ENCODE results near the gene GAS5.
"Not testable (repeated sequence)": the region's sequence is repeated elsewhere in the genome, so short reads cannot be mapped to it uniquely, and the experiment has no call there.

GAS5 gene

DNA sequence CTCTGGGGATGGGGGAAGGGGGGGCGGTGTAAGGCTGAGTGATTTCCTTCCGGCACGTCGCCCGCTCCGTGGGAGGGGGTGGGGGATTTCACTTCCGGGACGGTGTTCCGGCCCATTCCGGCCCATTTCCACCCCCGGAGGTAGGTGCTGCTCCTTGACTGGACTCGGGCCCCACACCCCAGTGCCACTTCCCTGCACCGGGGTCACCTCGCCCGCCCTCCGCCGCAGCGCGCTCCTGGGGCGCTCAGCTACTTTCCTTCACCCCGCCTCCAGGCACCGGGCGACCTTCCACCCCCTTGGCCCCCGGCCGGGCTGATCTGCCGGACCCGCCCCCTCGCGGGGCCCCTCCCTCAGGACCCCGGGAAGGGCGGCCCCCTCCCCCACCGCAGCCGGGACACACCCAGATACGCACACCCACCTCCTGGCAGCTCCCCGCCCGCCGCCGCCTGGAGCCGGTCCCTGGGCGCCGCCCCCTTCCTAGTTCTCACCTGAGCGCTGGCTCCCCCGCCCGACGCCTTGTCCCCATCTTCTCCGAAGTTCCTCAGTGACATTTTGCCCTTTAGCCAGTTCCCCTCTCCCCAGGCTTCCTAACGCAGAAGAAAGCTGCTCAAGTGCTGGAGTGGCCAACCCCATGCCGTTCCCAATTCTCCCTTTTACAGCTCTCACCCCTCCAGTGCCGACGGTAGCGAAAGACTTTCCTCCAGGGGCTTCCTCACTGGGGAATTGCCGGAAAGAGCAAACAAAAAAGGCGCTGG is 654 bp upstream of the GAS5 start, which contains the start of gene ZBTB37:
TSS of gene ZBTB37 (plus strand) at position 115 of the 755 bp plus-strand sequence. CDS start 1,846 bp downstream, outside the sequence.
- peak; percentile 91 for DNase-seq

DNA sequence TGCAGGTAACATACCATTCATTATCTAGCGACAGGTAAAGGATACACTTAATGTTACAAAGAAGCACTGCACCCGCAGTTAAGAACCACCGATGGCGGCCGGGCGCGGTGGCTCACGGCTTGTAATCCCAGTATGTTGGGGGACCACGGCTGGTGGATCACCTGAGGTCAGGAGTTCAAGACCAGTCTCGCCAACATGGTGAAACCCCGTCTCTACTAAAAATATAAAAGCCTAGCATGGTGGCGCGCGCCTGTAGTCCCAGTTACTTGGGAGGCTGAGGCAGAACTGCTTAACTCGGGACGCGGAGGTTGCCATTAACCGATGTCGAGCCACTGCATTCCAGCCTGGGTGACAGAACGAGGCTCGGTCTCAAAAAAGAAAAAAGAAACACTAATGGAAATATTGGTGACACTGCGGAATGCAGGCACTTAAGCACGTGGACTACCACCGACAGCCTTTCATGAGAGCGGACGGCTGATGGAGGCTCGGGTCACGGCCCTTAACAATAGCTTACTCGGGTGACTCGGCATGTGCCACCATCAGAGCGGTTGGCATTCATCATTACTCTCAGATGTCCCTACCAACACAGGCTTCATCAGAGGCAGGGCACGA is 542 bp downstream of the GAS5 start:
- DNase-seq: no peak

DNA sequence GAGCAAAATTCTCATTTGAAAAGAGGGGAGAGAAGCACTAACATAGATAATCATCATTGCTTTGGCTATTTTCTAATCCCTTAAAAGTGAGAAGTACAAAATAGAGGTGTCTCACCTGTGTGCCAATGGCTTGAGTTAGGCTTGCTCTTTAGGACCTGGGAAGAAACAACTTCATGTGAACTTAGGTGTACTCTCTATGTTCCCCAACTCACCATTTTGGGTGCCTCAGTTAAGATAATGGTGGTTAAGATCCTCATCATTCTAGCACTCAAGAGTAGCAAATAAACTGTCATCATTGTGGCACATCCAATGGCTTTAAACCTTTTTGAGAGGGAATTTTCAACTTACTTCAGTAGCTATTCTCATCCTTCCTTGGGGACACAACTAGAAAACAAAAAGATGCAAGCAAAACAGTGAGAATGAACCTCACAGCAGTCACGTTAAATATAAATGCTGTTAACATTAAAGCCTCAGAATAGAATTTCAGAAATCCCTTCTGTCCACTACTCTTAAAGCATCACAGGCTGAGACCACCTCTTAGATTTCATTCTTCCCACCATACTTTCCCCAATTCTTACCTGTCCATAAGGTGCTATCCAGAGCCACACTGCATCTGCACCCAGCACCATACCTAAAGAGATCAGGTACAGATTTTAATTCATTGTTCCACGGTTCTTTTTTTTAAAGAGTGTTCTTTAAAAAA is 1.2 kb downstream of the GAS5 start:
- no peak for DNase-seq

DNA sequence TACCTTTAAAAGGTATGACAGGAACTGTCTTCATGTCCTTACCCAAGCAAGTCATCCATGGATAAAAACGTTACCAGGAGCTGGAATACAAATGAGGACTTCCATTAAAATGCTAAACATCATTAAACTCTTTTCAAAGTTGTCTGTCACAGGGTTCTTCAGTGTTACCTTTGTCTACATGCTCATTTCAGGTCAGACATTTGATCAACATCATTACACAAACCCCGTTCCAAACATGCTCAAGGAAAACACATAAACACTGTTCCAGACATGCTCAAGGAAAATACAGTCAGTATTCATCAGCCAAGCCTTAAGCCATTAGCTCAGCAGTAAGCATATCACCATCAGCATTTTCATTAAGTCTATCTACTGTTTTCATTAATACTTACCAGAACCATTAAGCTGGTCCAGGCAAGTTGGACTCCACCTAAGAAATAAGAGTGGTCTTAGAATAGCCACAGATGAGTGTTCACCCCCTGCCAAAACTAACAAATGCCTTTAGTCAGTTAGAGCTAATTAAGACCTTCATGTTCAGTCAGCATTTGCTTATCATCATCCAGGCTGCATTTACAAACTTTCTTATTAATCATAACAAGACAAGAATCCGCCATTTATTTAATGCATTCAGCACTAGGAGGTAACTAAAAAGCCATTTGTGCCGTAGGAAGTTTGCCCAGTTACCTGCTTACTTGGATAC is 2.2 kb downstream of the GAS5 start:
- DNase-seq: peak; percentile 2

DNA sequence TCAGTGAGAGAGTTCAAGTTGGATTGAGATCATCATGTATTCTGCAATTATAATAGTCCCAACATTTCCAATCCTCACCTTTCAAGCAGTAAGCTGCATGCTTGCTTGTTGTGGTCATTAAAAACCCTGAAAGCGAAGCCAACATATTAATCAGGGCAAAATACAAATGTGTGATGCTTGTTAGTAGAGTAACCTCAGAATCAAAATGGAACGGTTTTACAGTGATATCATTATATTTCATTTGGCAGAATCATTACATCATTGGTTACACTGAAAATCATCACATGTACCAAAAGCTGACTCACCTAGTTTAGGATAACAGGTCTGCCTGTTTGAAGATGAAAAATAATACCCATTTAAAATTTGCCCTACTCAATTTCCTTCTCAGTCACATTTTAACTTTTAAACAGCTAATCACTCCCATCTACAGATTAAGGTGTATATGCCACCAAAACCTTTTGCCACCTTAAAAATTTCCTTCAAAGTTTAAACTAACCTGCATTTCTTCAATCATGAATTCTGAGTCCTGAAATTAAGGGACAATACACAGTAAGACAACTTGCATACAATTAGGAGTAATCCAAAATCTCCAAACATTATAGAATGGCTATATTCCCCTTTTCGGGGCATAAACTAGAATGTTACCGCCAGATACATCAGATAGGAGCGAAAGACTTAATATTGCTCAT is 3.5 kb downstream of the GAS5 start:
- DNase-seq: no peak

DNA sequence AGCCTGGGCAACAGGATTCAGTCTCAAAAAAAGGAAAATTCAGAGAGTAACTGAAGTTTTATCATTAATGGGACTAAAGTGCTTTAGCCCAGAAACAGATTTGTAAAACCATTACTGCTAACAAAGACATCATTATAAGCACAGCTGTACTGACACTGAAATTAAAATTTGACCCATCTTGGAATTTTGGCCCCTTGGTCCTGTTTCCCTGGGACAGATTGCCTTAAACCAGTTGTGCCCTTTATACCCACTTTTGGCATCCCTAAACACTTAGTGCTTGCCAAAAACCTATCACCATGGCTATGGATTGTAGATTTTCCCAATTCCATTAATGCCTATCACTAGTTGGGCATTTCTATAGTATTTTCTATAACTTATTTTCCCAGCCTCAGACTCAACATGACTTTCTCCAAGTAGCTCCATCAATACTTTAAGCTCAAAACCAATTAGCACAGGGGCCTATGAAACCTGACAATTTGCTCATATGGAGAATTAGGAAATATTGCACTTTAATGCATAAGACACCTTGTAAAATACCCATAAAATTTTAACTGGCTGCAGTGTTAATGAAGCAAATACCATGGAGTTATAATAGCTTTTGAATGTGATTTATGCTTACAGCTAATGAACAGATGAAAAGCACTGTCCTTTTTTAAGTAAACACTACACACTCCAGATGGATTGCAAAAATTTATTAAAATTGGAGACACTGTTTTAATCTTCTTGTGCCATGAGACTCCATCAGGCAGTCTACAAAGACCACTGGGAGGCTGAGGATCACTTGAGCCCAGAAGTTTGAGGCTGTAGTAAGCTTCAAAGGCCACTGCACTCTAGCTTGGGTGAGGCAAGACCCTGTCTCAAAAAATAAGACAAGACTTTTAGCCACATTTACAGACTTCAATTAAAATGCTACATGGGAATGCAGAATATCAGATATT is 4.3 kb downstream of the GAS5 start:
- DNase-seq: no peak

DNA sequence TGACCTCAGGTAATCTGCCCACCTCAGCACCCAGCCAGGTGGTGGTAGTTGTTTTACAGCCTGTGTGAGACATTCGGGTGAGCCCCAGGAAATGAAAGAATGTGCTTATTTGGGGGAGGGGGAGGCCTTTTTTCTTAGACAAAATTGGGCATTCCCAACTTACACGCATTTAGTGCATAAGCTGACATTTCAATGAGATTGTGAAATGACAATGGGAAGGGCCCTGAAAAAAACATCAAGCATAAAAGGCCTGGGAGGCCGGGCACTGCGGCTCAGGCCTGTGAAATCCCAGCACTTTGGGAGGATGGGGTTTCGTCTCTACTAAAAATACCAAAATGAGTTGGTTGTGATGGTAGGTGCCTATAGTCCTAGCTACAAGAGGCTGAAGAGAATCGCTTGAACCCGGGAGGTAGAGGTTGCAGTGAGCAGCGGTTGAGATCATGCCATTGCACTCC is 5.0 kb downstream of the GAS5 start:
- no peak for DNase-seq

DNA sequence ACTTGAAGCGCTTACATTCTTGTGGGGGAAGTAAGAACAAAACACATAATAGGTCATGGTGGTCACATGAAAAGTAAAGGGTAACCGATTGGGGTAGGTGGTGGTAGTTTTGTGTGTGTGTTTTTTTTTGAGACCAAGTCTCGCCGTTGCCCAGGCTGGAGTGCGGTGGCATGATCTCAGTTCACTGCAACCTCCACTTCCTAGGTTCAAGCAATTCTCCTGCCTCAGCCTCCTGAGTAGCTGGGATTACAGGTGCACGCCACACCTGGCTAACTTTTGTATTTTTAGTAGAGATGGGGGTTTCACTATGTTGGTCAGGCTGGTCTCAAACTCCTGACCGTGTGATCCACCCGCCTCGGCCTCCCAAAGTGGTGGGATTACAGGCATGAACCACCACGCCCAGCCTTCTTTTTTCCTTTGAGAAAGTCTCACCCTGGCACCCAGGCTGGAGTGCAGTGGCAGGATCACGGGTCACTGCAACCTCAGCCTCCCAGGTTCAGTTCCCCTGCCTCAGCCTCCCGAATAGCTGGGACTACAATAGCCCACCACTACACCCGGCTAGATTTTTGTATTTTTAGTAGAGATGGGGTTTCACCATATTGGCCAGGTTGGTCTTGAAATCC is 5.5 kb downstream of the GAS5 start:
- DNase-seq: not testable (repeated sequence)

DNA sequence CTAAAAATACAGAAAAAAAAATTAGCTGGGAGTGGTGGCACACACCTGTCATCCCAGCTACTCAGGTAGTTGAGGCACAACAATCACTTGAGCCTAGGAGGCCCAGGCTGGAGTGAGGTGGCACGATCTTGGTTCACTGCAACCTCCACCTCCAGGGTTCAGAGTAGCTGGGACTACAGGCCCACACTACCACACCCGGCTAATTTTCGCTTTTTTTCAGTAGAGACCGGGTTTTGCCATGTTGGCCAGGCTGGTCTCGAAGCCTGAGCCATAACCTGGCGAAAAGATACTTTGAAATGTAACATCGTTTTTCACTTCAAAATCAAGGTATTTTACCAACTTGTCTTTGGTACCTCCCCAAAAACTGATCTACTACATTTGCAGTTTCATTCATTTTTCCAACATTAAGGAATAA is 6.1 kb downstream of the GAS5 start:
- DNase-seq: no peak

DNA sequence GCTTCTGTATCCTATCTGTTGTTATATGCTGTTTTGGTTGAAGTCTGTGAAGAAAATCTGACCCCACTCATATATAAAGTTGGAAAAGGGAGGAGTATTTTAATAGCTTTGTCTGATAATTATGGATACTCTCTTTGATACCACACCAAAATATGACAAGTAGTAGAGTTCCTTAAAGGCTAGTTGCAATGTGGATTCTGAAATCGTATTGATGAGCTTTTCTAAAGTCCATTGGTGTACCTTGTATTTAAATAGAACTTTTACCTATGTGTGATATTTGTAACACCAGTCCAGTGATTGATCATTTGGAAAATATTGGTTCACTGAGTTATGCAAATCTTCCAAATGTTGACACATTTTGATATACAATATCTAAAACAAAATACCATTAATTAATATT is 7.7 kb downstream of the GAS5 start:
- DNase-seq: no peak

DNA sequence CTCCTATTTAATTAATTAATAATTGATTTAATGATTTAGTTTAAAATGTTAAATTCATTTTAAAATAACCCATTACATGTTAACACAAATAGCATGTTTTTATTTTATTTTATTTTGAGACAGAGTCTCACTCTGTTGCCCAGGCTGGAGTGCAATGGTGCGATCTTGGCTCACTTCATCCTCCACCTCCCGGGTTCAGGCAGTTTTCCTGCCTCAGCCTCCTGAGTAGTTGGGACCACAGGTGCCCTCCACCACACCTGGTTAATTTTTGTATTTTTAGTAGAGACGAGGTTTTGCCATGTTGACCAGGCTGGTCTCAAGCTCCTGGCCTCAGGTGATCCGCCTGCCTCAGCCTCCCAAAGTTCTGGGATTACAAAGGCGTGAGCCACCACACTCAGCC is 8.2 kb downstream of the GAS5 start:
- DNase-seq: not testable (repeated sequence)

DNA sequence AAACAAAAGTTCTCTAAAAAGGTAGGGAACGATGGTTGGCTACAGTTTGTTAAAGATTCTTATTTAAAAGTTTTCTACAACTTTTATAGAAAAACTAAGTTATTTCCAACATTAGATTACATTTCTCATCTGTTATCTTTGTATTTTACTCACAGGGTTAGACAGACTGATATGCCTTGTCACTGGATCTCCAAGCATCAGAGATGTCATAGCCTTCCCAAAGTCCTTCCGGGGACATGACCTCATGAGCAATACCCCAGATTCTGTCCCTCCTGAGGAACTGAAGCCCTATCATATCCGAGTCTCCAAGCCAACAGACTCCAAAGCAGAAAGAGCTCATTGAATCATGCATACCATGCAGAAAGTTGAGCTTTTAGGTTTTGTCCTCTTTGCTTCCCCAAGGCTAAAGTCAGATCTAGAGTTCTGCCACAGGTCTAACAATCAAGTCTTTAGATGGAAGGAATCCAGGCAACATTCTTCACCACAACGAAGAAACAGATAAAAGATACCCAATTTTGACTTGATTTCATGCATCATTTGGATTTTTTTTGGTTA is 10.3 kb downstream of the GAS5 start:
- DNase-seq: no peak

DNA sequence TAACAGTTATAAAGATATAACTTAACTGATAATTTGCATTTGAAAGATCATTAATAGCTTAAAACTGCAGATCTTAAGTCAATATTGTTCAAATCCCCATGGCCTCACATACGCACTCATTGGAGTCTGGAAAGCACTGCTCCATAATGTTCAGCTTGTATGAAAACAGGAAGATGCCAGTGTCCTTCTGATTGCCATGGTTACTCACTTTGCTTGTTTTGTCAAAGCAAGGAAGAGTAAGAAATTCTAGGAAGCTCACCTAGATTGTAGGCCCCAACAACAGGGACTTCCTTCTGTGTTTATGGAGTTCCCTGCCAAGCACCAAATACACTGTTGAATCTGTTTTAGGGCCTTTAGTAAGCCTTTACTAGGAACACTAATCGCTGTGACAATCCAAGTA is 10.9 kb downstream of the GAS5 start:
- no peak for DNase-seq

DNA sequence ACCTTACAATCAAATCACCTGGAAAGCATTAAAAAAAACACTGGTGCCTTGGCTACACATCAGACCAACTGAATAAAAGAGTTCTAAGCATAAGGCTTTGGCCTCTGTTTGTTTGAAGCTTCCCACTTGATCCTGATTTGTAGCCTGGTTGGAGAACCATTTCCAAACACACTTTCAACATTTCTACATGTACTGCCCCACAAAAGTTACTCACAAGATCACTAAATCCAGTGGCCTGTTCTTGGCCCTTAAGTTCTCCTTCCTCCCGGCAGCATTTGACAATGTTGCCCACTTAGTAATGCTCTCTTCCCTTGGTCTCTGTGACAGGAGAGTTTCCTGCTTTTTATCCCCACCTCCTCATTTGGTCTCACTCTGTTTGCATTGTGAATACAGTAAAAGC is 11.8 kb downstream of the GAS5 start:
- no peak for DNase-seq

DNA sequence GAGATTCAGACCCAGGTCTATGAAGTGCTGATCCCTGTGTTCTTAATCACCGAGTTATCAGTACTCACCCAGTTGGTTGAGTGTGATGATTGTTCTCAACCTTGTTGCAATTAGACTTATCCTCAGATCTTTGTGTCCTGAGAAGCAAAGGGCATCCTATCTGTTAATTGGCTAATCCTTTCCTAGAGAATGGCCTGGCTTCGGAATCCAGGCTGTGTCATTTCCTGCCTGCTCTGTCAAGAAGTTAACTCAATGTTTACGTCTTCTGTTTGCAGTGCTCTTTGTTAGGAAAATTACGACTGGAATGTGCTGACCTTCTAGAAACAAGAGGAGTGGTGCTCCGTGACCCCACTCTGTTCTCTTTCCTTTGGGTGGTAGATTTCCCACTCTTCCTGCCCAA is 14.7 kb downstream of the GAS5 start:
- no peak for DNase-seq

DNA sequence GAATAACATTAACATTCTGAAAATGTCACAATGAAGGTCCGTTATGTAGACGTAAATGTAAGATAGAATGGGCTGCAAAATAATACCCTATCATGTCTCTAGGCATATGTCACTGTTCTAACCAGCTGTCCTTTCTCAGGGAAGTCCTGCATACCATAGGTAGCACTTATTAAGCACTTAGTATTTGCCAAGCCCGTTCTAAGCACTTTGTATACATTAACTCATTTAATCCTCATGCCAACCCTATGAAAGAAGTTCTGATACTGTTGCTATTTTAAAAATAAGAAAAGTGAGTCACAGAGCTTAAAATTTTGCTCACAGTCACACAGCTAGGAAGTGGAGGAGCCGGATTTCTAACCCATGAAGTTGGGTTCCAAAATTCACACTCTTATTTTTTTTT is 15.7 kb downstream of the GAS5 start:
- no peak for DNase-seq

DNA sequence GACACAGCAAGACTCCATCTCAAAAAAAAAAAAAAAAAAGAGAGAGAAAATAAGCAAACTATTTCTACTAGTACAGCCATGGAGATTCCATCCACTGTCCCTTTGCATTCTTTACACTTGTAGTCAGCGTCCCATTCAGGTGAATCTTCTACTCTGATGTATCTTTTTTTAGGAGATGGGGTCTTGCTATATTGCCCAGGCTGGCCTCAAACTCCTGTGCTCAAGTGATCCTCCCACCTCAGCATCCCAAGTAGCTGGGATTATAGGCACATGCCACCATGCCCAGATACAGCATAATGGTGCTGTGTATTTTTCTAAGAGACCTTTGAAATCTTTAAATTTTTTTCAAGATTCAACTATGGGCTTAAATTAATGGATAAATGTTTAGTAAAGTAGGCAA is 35.0 kb downstream of the GAS5 start:
- DNase-seq: no peak

DNA sequence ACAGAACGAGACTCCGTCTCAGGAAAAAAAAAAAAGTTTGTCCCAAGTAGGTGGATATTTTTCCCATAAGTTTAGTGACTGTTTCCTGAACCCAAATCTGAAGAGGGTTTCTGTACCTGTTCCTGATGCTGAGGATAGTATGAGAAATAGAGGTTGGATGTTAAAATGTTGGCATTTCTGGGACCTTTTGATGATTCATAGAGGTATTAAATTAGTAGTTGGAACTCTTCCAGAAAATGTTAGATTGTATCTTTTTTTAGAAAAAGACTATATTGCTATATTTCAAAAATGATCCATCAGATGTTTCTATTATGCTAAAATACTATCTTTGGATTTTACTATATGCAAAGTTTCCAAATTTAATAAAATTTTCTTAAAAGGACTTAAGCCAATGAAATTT is 40.2 kb downstream of the GAS5 start:
- DNase-seq: no peak

DNA sequence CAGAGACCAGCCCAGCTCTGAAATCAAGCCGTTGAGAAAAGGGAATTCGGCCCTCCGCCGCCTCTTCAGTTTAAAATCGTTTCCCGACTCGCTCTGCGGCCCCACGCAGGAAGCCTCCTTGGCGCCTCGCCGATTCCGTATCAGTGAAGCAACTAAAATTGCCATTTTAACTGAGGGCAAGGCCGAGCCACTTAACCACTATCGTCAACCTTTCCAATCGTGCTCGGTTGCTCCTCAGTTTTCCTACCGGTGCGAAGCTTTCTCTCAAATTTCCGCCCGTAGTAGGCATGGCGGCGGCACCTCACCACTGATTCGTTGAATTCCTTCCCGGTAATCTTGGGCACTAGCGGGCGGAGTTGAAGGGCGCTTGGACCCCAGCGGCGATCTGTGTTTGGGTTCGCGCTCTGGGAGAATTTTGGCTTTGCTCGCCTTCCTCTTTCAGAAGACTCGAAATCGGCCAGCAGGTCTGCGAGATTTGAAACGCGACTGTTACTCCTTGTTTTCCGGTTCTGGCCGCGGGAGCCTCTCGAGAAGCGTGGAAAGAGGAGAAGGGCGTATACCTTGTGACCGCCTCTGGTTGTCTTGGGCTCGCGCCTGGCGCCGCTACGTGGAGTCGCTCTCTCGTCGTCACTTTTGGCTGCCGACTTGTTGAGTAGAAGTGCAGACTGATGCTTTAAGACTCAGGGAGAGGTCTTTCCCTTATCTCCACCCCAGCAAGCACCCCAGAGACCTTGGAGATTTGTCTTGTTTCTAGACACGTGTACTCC is 43.3 kb downstream of the GAS5 start, which contains the start of the genes CENPL and DARS2:
TSS of gene CENPL (minus strand) at position 569 of the 767 bp plus-strand sequence. CDS start 13,584 bp downstream, outside the sequence.
TSS of gene DARS2 (plus strand) at position 359 of the 767 bp plus-strand sequence. CDS start 557 bp downstream, outside the sequence.
- DNase-seq: peak; percentile 98
